NCI-H1105 (cell line): ENCODE data around the gene IGFN1.
A peak's percentile ranks its signal among the peaks of the same experiment; 100 is the strongest.

Experiments
- DNase-seq: peaks from one replicate; lab custom pipeline; 2025; lab: John Stamatoyannopoulos, UW

The IGFN1 gene

DNA sequence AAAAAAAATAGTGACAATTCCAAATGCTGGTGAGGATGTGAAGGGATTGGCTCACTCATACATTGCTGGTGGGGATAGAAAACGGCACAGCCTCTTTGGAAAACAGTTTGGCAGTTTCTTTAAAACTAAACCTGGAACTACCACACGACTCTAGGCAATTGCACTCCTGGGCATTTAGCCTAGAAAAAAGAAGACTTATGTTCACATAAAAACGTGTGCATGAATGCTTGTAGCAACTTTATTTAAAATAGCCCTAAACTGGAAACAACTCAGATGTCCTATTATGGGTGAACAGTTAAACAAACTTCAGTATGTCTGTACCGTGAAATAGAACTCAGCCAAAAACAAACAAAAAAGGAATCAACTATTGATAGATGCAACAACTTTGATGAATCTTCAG is 26.9 kb upstream of the IGFN1 start:
- DNase-seq, result no peak

DNA sequence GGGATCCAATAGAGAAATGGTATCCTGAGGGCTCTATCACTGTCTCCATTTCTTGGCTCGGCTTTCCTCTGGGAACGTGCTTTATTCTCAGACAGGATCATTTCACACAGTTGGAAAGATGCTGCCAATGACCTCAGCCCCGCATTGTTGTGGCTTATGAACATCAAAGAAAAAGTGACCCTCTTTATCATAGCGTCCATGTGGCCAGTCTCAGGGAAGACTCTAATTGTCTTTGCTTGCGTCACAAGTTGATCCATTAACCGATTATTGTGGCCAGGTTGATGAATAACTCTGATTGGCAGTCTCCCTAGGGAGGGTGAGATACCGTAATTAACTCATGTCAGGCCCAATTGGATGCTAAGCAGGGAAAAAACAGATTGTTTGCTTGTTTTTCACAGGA is 26.0 kb upstream of the IGFN1 start:
- no peak for DNase-seq

DNA sequence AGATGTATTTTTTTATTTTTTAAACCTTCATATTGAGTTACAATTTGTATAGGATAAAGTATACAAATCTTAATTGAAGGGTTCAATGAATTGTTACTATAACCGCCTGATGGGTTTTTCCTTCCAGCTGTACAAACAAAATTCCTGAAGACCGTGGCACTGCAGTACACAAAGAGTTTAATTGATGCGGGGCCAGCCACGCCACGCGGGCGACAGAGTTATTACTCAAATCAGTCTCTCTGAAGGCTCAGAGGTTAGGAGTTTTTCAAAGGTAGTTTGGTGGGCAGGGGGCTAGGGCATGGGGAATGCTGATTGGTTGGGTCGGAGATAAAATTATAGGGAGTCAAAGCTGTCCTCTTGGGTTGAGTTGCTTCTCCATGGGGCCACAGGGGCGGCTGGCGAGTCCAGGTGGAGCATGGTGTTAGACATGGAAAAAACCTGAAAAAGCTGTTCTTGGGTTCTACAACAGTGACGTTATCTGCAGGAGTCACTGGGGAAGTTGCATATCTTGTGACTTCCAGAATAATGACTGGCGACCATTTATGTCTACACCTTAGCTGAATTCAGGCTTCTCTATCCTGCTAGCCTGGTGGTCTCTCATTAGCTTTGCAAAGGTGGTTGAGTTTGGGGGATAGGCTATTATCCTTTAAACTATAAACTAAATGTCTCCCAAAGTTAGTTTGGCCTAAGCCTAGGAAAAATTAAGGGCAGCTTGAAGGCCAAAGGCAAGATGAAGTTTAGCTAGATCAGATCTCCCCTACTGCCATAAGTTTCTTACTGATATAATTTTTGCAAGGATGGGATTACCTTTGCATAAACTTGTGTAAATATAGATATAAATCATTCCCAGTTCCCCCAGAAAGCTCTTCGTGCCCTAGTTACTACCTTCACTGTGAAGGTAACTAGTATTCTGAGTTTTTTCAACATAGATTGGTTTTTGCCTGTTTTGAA is 23.3 kb upstream of the IGFN1 start:
- DNase-seq, result peak; percentile 55

DNA sequence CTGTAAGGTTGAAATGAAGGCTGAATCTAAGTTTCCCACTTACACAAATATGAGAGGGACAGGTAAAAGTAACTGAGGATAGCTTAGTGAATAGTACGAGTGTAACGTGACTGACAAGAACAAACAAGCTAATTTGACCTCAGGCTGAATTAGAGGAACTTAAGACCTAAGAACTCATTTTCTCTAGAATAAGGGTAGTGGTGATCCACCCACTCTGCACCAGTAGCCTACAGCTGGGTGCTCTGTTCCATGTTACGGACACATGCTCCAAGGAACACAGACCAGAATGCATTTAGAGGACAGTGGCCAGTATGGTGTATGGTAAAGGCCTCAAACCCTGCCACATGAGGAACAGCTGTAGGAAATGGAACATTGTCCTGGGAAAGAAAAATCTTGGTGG is 21.4 kb upstream of the IGFN1 start:
- no peak for DNase-seq

DNA sequence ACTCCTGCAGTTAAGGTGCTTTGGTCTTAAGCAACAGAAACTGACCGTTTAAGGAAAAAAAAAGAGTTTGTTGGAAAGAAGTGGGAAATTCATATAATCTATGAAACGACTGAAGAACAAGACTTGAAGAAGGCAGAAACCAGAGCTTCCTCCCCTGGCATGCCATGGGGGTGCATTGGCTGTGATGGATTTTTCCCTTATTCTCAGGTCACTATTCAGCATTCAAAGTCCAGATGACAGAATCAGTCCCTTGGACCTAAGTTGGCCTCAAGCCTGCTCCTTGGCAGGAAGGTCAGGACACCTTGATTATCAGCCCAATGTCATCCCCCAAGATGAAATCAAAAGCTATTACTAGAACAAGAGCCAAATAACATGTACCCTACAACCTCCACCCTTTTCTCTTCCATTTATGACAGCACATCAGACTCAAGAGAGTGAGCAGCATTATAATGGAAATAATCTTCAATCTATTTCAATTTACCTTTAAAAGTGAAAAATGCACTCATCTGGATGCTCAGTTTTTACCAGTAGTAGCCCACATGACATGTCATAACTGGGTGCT is 20.6 kb upstream of the IGFN1 start:
- no peak for DNase-seq

DNA sequence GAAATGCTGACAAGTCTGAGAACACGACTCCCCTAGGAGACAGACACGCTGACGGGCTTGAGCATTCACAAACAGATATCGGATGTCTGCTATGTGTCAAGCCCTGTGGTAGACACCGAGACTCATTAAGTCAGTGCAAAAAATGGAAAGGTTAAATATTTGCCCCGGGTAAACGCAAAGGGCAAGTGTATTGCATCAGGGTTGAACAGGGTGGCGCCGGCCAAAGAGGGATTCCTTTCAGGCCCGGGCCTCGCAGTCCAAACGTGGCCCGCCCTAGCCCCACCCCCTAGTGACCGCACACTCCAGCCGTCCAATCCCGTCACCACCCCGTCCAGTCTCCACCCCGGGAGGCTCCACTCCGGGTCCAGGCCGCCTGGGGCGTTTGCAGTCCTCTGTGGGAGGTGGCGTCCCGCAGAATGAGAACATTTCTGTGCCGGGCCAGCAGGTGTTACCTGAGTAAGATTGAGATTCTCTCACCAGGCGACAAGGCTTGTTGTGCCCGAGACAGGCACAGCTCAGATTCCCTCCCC is 20.0 kb upstream of the IGFN1 start:
- peak; percentile 96 for DNase-seq

DNA sequence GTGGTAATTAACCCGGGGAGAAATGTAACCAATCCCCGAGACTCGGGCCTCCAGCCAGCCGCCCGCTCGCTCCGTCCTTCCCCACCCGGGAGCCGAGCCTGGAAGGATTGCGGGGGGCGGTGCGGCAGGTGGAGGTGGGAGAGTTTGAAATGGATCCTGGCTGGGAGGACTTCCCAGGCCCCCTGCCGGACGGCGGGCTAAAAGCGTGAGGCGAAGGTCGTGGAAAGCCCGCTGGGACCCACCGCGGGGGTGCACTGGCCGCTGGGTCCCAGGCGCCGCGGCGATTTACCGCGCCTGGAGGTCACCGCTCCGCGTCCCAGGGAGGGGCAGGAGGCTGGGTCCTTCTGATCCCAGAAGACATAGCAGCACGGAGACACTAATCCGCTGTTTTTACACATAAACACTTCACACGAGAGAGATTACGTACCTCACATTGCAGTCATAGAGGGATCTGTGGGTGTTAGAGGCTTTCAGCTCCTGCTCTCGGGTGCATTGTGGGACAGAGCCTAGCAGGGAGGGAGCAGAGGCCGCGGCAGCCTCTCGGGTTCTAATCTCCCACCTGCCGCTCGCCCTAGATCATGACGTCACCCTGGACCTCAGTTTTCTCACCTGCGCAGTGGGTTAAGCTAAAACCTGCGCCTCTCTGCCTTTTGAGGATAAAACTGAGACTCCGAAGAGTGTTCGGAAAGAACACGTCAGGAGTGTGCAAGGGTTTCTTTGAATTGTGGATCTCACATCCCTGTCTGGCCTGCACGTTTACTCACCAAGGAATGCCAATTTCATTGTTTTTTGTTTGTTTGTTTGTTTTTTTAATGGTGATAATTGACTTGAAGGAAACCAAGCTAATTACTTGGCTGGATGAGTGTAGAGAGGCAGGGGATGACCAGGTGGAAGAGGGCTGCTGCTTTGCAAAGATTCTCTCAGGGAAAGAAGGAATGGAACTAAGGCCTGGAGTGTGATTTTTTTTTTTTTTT is 19.3 kb upstream of the IGFN1 start:
- peak; percentile 96 for DNase-seq

DNA sequence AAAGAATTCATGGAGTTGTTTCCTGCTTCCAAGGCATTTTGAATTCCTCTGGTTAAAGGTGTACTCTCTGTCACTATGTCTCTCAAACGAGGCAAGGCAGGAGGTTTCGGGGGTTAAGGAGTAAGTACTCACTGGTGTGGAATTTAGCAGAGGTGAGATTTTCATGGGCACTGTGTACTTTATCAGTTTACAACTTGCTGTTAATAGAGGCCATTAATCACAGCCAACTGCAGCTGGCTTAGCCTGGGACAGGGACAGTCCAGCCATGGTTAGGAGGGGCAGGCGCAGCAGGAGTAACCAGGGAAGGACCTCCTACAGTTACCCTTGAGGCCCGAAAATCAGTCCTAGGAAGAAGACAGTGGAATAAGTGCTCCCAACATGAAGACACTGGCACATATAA is 18.3 kb upstream of the IGFN1 start:
- DNase-seq, result no peak

DNA sequence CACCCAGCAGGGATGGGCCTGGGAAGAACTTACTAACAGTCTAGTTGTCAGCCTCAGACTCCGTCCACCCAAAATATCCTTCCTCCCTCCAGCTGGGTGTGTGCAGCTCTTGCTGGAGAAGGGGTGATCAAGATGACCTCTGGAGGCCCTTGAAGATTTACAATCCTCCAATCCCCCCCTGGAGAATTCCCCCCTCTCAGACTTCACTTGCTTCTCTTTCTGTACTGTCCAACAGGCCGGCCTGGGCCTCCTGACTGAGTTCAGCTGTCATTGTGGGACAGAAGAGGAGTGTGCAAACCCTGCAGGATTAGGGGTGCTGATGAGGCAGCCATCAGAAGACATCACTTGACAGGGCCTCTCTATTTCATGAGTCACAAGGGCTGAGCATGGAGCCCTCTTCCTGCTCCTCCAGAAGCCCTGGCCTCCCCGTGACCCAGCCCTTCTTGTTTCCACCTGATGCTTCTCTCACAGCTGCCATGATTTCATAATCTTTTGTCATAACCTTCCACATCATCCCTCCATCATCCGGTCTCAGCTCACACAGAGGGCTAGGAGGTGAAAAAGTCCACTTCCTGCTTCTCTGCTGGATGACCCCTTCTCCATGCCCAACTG is 17.5 kb upstream of the IGFN1 start:
- no peak for DNase-seq

DNA sequence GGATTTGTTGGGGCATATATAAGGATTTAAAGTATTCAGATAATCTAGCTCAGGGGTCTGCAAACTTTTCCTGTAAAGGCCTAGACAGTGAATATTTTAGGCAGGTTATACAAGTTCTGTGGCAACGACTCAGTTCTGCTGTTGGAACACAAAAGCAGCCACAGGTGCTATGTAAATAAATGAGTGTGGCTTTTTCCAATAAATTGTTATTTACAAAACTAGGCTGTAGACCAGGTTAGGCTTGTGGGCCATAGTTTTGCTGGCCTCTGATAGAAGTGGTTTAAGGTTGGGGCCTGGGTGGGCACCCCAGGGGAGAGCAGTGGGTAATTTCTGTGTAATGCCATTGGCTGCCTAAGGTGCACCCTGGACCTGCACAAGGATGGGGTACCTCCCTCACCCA is 16.9 kb upstream of the IGFN1 start:
- DNase-seq, result no peak

DNA sequence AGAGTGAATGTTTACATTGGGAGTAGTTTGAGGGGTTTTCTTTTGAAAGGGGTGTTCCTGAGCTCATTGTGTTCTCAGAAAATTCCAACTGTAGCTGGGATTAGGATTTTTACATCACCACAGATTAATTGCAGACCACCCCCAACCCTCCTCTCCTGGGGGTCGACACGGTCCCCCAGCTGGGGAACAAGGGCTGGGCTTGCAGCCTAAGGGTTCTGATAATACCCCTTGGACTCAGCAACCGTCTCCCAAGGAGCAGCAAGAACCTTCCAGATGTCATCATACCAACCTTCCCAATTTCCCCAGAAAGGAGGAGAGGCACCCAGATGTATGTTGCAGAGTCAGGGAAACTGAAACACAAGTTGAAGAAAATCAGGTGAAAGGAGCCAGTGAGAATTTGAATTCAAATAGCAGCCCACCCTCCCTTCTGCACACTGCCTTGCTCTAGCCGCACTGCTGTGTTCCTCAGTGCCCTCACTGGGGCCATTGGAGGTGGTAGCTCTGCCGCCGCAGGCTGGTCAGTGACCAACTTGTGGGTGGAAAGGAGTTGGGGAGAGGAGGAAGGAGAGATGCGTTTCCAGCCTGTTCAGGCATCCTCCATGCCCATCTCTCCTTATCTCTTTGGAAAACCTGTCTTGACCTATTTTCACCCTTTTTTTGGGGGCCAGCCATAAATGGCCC is 14.7 kb upstream of the IGFN1 start:
- no peak for DNase-seq

DNA sequence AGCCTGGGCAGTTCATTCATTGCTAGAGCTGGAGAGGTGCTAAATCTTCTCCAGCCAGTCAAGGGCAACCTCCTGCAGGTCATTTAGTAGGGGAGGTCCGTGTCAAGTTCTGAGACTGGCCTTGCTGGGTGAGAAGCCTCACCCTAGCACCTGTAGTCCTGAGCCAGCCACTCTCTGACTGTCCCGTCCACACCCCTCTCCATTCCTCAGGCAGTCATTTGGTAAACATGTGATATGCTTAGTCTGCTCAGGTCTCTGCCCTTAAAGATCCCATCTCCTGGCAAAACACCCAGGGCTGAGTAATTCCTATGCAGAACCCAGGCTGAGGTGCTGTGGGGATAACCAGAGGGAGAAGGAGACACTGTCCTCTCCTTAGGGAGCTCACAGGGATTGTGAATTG is 13.7 kb upstream of the IGFN1 start:
- no peak for DNase-seq

DNA sequence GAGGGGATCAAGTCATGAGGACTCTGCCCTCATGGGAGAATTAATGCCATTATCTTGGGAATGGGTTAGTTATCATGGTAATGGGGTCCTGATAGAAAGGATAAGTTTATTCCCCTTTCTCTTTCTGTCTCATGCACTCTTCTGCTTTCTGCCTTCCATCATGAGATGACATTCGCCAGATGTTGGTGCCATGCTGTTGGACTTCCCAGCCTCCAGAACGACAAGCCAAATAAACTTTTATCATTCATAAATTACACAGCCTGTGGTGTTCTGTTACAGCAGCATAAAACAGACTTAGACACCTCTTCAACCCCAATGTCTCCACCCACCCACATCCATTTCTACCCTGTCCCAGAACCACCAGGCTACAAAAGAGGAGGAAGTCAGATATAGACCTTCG is 11.9 kb upstream of the IGFN1 start:
- DNase-seq, result no peak

DNA sequence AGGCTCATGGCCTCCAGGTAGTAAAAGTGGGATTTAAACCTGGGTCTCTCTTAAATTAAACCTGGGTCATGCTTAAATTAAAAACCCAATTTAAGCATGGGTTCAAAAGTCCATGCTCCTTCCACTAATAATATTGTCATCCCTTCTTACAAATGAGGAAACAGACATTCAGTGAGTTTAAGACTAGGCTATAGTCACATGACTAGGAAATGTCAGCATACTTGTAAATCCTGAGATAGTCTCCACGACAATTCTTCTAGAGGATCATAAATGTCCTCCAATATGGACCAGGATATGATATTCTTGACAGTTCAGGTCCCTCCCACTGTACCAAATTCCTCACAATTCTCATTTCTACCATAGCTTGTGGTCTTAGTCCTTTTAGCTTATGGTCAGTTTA is 10.5 kb upstream of the IGFN1 start:
- DNase-seq, result no peak

DNA sequence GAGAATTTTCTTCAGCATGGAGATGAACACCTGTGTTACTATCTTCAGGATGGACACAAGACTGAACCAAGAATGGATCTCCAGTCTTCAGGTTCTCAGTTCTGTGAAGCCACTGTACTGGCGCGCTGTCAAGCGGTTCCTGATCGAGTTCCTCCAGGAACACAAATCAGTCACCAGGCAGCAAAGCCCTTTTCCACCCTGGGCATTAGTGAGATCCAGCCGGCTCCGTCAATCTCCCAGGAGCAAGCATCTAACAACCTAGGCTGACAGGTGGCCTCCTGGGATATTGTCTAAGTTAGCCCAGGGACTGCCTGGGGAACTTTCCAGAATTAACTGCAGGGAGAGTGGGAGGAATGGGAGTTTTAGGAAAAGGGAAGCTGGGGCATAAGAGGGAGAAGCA is 9.7 kb upstream of the IGFN1 start:
- DNase-seq, result no peak

DNA sequence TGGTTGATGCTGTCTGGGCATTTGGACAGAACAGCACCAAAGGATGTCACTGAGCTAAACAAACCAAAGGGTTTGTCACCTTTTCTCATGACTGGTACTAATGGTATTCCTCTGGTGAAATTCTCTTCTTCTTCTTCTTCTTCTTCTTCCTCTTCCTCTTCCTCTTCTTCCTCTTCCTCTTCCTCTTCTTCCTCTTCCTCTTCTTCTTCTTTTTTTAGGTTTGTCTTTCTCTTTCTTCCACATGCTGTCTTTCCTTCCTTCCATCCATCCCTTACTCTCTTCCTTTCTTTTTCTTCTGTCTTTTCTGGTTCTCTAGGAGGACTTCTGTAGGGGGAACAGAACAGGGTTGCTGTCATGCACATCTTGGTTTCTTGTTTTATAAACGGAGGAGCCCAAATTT is 9.3 kb upstream of the IGFN1 start:
- no peak for DNase-seq

DNA sequence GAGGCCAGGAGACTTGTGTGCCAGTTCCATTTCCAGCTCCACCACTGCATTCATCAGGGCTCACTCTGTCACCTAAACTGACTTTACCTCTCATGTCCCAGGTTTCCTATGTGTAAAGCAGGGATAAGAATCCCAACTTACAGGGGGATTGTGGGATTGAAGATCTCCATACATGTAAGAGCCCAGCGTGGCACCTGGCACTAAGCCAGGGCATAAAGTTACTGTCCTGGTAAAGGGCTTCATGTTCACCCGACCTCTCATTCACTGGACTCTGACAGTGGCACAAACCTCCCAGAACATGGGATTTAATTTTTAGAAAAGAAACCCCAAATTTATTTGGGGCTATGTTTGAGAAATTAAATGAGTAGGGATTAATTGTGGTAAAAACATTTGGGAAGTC is 8.9 kb upstream of the IGFN1 start:
- no peak for DNase-seq

DNA sequence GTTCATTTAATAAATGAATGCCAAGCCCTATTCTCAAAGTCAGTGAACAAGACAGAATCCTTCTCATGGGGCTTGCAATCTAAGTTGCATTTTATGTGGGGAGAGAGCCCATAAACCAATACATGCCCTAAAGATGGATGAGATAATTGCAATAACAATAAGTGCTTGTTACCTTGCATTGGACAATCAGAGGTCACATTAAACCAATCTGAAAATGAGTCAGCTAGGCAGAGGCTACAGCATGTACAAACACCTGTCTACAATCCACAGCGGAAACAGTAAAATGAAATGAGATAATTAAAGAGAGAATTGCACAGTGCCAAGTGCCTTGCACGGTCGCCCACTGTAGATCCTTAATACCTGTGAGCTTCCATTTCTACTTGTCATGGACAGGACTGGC is 7.4 kb upstream of the IGFN1 start:
- DNase-seq, result no peak

DNA sequence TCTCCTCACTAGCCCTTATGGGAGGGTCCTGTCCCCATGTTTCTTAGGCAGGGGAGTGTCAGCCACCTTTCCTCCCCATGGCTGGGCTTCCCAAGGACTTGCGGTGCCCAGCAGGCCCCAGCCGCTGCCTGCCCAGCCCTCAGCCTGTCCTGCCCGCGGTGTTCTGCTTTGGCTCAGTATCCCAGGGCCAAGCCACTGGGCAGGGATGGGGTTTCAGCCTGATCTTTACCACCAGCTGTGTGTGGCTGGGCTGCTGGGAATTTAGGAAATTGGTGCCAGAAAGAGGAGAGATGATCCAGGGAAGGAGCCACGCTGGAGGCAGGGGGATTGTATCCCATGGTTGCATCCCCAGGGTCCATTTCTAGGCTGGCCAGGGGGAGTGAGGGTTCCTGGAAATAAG is 6.9 kb upstream of the IGFN1 start:
- DNase-seq, result no peak

DNA sequence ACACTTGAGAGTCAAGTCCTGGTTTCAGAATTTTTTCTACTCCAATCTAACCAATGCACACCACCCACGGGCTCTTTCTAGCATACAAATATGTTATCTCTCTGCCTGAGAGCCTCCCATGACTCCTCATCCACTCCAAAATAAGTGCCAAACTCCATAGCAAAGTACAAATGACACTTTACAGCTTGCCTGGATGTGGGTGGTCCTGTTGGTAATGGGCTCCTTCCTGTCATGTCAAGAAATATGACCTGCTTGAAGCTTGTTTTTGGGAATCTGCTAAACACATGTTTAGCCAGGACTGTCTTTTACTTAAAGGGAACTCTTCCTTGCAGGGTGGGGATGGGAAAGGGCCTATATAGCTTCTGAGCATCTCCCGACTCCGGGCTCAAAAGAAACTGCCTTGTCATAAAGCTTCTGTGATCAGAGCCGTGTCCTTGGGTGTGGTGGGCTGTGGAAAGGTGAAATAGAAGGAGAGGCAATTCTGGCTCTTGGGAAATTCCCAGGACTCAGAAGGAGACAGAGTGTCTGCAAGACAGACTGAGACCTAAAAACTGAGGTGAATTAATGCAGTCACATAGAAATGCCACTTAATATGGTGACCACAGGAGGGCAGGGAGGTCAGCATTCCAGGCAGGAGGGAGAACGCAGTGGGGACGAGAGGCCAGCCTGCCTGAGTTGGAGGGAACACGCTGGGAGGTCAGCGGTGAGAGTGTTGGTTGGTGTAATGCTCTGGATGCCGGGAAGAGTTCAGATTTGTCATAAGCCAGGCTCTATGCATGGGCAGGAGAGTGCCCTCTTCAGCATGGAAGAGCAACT is 6.1 kb upstream of the IGFN1 start:
- DNase-seq, result no peak

DNA sequence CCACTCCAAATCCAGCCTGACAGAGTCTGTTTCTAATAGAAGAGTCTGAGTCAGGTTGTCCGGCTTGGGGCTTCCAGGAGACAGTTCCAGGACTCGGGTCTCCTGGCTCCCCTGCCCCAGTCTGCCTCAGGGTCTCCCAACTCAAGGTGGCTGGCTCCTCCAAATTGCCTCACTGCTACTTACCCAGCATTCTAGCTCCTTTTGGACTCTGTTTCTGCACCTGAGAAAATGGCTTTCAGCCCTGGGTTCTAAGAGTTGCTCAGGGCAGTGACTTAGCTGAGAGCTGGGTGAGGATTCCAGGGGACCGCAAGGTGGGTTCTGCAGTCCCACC is 5.5 kb upstream of the IGFN1 start:
- no peak for DNase-seq
